SU-DHL-6 (cell line): ENCODE data around the gene LYZL6.

ENCODE experiments used
- H2AFZ ChIP-seq: fragments of 200-600 bp; sonication (generic); 2 replicates; pipeline ENCODE4 v1.6.1; 2014; ENCODE audit warnings: low read depth, mild to moderate bottlenecking, moderate library complexity, mixed read lengths, antibody characterized with exemption, low read length; ENCODE audit not compliant: severe bottlenecking
- H3F3A ChIP-seq: fragments of 200-600 bp; shearing (Covaris generic); 2 replicates; pipeline ENCODE4 v1.6.0; 2016; ENCODE audit warnings: antibody characterized with exemption, mild to moderate bottlenecking; ENCODE audit not compliant: insufficient read depth
- H3K27ac ChIP-seq: fragments of 200-600 bp; sonication (generic); 2 replicates; pipeline ENCODE4 v1.5.1; 2016; ENCODE audit warnings: low read depth, mild to moderate bottlenecking, low read length, moderate library complexity, mixed read lengths
- H3K27me3 ChIP-seq: fragments of 200-600 bp; sonication (generic), shearing (Covaris generic); 2 replicates; pipeline ENCODE4 v1.6.0; 2014; ENCODE audit warnings: mild to moderate bottlenecking, low read length
- H3K36me3 ChIP-seq: fragments of 200-600 bp; sonication (generic); 2 replicates; pipeline ENCODE4 v1.6.1; 2014; ENCODE audit warnings: mild to moderate bottlenecking, low read length, mixed read lengths
- H3K4me2 ChIP-seq: fragments of 300-600, 200-600 bp; shearing (Covaris generic), sonication (generic); 2 replicates; pipeline ENCODE4 v1.6.0; 2014; ENCODE audit warnings: low read length, low read depth, mild to moderate bottlenecking; ENCODE audit not compliant: poor library complexity, severe bottlenecking
- H3K4me3 ChIP-seq: fragments of 200-600 bp; sonication (generic); 2 replicates; pipeline ENCODE4 v1.5.1; 2014; ENCODE audit warnings: antibody characterized with exemption, low read length, mild to moderate bottlenecking, mixed read lengths; ENCODE audit not compliant: insufficient read depth, poor library complexity, severe bottlenecking
- H3K79me2 ChIP-seq: fragments of 200-600 bp; sonication (generic); 2 replicates; pipeline ENCODE4 v1.6.1; 2014; ENCODE audit warnings: mild to moderate bottlenecking, low read length, moderate library complexity; ENCODE audit not compliant: insufficient read depth
- H3K9ac ChIP-seq: fragments of 200-600 bp; sonication (generic); 2 replicates; pipeline ENCODE4 v1.7.0; 2014; ENCODE audit warnings: mild to moderate bottlenecking, low read length
- H3K9me2 ChIP-seq: fragments of 200-600 bp; sonication (generic); replicated peaks from 2 replicates; pipeline ENCODE4 v1.6.1; 2014; ENCODE audit warnings: low read length; ENCODE audit not compliant: insufficient read depth
- H3K9me3 ChIP-seq: fragments of 200-600 bp; sonication (generic); 2 replicates; pipeline ENCODE4 v1.6.1; 2014; ENCODE audit warnings: low read length, mixed read lengths; ENCODE audit not compliant: insufficient read depth
- H4K20me1 ChIP-seq: fragments of 200-600 bp; sonication (generic); 2 replicates; pipeline ENCODE4 v1.6.1; 2014; ENCODE audit warnings: low read depth, mild to moderate bottlenecking, antibody characterized with exemption, low read length, moderate library complexity, mixed read lengths
- EZH2phosphoT487 ChIP-seq: fragments of 200-600 bp; sonication (generic), shearing (Covaris generic); conservative IDR thresholded peaks from 2 replicates; pipeline ENCODE4 v1.6.1; 2018; ENCODE audit warnings: mild to moderate bottlenecking, antibody characterized with exemption, low read length, moderate library complexity, mixed read lengths
- TF ChIP-seq, protein P1 (sequence below): fragments of 200-600 bp; sonication (generic); IDR thresholded peaks from one replicate; pipeline ENCODE4 v1.5.1; 2017; ENCODE audit warnings: antibody characterized with exemption, mild to moderate bottlenecking, low read length, moderate library complexity; ENCODE audit not compliant: insufficient read depth, poor library complexity, severe bottlenecking

LYZL6 gene

GRCh38 chr17:35912942-35913341 lies 30.6 kb downstream of the LYZL6 start:
- H3K9ac ChIP-seq: no peak overlapping the region
- H3K79me2 ChIP-seq: no peaks in the 10 kb centered on the region
- TF ChIP-seq, protein P1, sequence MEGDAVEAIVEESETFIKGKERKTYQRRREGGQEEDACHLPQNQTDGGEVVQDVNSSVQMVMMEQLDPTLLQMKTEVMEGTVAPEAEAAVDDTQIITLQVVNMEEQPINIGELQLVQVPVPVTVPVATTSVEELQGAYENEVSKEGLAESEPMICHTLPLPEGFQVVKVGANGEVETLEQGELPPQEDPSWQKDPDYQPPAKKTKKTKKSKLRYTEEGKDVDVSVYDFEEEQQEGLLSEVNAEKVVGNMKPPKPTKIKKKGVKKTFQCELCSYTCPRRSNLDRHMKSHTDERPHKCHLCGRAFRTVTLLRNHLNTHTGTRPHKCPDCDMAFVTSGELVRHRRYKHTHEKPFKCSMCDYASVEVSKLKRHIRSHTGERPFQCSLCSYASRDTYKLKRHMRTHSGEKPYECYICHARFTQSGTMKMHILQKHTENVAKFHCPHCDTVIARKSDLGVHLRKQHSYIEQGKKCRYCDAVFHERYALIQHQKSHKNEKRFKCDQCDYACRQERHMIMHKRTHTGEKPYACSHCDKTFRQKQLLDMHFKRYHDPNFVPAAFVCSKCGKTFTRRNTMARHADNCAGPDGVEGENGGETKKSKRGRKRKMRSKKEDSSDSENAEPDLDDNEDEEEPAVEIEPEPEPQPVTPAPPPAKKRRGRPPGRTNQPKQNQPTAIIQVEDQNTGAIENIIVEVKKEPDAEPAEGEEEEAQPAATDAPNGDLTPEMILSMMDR: no peak
- TF ChIP-seq EZH2phosphoT487: no peak
- H3K27me3 ChIP-seq: no peaks in the 10 kb centered on the region
- H3K36me3 ChIP-seq: no peaks in the 10 kb centered on the region
- no peaks in the 10 kb centered on the region for H3K9me2 ChIP-seq
- H2AFZ ChIP-seq: no peak overlapping the region
- no peaks in the 10 kb centered on the region for H3F3A ChIP-seq
- no peak overlapping the region for H3K4me2 ChIP-seq
- H4K20me1 ChIP-seq: no peaks in the 10 kb centered on the region
- H3K27ac ChIP-seq: no peak overlapping the region
- no peaks in the 10 kb centered on the region for H3K9me3 ChIP-seq
- no peak overlapping the region for H3K4me3 ChIP-seq

DNA sequence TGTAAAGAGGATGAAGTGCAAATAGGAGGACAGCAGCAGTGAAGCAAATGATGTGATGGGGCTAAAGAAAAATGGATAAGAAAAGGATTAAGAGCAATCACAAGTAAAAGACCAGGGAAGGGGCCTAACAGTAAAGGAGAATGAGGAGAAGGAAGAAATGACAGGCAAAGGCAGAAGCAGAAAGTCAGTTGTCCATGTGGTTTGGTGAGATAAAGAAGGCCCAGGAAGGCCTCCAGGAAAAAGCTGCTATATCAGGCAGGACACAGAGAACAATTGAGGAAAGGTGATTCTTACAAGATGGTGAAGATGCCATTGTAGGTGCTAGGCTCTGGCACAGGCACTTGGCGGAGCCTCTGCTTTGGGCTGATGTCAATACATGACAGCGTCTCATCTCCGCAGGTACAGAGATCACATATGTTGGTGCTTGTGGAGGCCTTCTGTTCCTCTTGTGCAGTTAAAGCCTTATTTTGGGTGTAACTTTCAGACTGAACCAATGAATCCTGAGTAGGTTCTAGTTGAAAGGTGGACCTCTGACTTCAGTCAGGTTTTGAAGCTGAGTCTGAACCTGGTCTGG lies 31.1 kb downstream of the LYZL6 start:
- no peaks in the 10 kb centered on the region for H3K79me2 ChIP-seq
- no peaks in the 10 kb centered on the region for H4K20me1 ChIP-seq
- H3K4me3 ChIP-seq: no peak overlapping the region
- H3K36me3 ChIP-seq: no peaks in the 10 kb centered on the region
- TF ChIP-seq EZH2phosphoT487: no peak
- TF ChIP-seq, protein P1: no peak
- H2AFZ ChIP-seq: no peak overlapping the region
- no peaks in the 10 kb centered on the region for H3F3A ChIP-seq
- H3K27ac ChIP-seq: no peak overlapping the region
- H3K9me3 ChIP-seq: no peaks in the 10 kb centered on the region
- no peaks in the 10 kb centered on the region for H3K9me2 ChIP-seq
- H3K27me3 ChIP-seq: no peaks in the 10 kb centered on the region
- no peak overlapping the region for H3K9ac ChIP-seq
- H3K4me2 ChIP-seq: no peak overlapping the region

DNA sequence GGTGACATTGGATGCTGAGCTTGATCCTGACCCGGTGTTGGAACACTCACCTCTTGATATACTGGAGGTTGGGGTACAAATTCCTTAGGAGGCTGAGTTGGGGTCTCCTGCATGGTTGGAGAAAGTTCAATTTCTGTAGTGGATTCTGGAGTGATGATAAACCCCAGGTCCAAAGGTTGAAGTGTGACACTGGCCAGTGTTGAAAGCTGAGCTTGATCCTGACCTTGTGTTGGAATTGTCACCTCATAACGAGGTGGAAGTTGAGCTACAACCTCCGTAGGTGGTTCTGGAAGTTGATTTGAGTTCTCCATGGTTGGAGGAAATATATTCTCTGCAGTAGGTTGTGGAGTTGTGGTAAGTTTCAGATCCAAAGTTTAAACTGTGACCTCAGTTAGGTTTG lies 34.1 kb downstream of the LYZL6 start:
- Histone ChIP-seq H3K4me3 (no peak overlapping the region), H3F3A (no peaks in the 10 kb centered on the region), H3K9ac (no peak overlapping the region), H3K4me2 (no peak overlapping the region), H3K79me2 (no peaks in the 10 kb centered on the region), H4K20me1 (no peaks in the 10 kb centered on the region), H3K9me3 (no peaks in the 10 kb centered on the region), H3K9me2 (no peaks in the 10 kb centered on the region), H2AFZ (no peak overlapping the region), H3K36me3 (no peaks in the 10 kb centered on the region), H3K27me3 (no peaks in the 10 kb centered on the region), H3K27ac (no peak overlapping the region)
- TF ChIP-seq EZH2phosphoT487: no peak
- TF ChIP-seq, protein P1: no peak
